Calu3 (cell line): ENCODE results near the gene NHERF2. TPM values are rescaled to one million over a fixed set of nuclear protein-coding genes. Genes with fewer than 3 reads are reported as not detected.
"Not testable (repeated sequence)": the region's sequence is repeated elsewhere in the genome, so short reads cannot be mapped to it uniquely, and the experiment has no call there.

Source experiments
- BruUV-seq: library from RNA; stranded (reverse); fragments of 400-500 nt; replicated peaks from 2 replicates; lab custom pipeline; 2021; lab: Mats Ljungman, UMichigan
- CTCF ChIA-PET: fragments of 300-600 bp; sonication (Branson Sonifier 250); formaldehyde crosslinking; loops from one replicate; lab custom pipeline; 2022; ENCODE audit warnings: antibody characterized with exemption; lab: Charles Lee
- DNase-seq: peaks from one replicate; pipeline ENCODE4 v3.0.0; 2022
- H3K27ac Mint-ChIP-seq: one replicate; pipeline ENCODE4 v1.8.0; 2022; ENCODE audit warnings: mixed read lengths; ENCODE audit not compliant: unreplicated experiment
- H3K27me3 Mint-ChIP-seq: one replicate; pipeline ENCODE4 v1.8.0; 2022; ENCODE audit warnings: mixed read lengths; ENCODE audit not compliant: unreplicated experiment
- H3K36me3 Mint-ChIP-seq: one replicate; pipeline ENCODE4 v1.8.0; 2022; ENCODE audit warnings: mild to moderate bottlenecking, moderate library complexity, mixed read lengths; ENCODE audit not compliant: insufficient read depth, unreplicated experiment
- H3K4me1 Mint-ChIP-seq: one replicate; pipeline ENCODE4 v1.8.0; 2022; ENCODE audit warnings: mild to moderate bottlenecking, low read depth, mixed read lengths; ENCODE audit not compliant: unreplicated experiment
- H3K4me3 Mint-ChIP-seq: one replicate; pipeline ENCODE4 v1.8.0; 2022; ENCODE audit warnings: mild to moderate bottlenecking, low read depth, moderate library complexity, mixed read lengths; ENCODE audit not compliant: unreplicated experiment
- H3K9me3 Mint-ChIP-seq: one replicate; pipeline ENCODE4 v1.8.0; 2022; ENCODE audit warnings: low read depth, mixed read lengths; ENCODE audit not compliant: unreplicated experiment
- CTCF ChIP-seq: fragments of 200-600 bp; IDR thresholded peaks from one replicate; pipeline ENCODE4 v1.8.0; 2022; ENCODE audit warnings: antibody characterized with exemption; ENCODE audit not compliant: unreplicated experiment
- intact Hi-C: fragments of 100-400 bp; cut with micrococcal nuclease; formaldehyde crosslinking; loops from one replicate; pipeline ENCODE4 v1.10.0; 2022; ENCODE audit not compliant: unreplicated experiment
- total RNA-seq: library from RNA; stranded (reverse); gene quantifications from 2 replicates; pipeline ENCODE4 v1.2.3, GENCODE V29; 2022

The NHERF2 gene
- total RNA-seq, 1 experiment from 2014 or later, result 15.7 TPM

DNA sequence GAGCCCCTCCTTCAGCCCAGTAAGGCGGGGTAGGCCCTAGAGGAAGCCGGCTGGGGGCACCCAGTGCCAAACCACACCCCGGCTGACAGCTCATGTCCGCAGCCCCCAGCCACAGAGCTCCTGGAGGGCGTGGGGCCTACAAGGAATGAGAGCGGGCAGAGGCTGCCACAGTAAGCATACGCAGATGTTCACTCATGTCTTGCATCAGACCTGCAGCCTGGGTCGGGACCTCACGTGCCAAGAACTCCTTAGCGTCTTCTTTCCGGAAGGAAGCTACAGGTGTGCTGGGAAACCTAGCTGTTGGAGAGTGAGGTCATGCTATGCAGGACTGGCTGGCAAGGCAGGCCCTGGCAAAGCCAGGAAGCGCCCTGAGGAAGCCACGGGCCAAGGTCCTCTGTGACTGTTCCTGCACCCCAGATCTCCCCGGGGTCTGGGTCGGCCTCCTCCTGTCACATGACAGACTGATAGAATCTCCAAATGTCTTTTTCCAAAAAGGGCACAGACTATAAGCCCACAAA is 18.6 kb upstream of the NHERF2 start:
- H3K27me3 Mint-ChIP-seq, result no peaks in the 10 kb centered on the region
- TF ChIP-seq CTCF, result no peak
- H3K27ac Mint-ChIP-seq, result peak overlapping the region; percentile 40
- intact Hi-C loops, result no loop called here
- no peaks in the 10 kb centered on the region for H3K9me3 Mint-ChIP-seq
- BruUV-seq, result TSS peak; percentile 78
- CTCF ChIA-PET, result interaction anchor here (0.7 to 1.6 kb wide), 6 partner anchors 13 to 140 kb away, joined by 3 to 6 read pairs (median 4); partner anchors contain the start of genes RAB26 and RPS2
- peak overlapping the region; percentile 89 for H3K4me3 Mint-ChIP-seq
- peak; percentile 66 for DNase-seq
- H3K36me3 Mint-ChIP-seq, result peaks cover 44% of the 10 kb centered on the region
- peaks cover 38% of the 10 kb centered on the region for H3K4me1 Mint-ChIP-seq

GRCh38 chr16:2008631-2009163 is 18.0 kb upstream of the NHERF2 start:
- Mint-ChIP-seq H3K27me3 (no peaks in the 10 kb centered on the region), H3K4me1 (peaks cover 38% of the 10 kb centered on the region), H3K36me3 (peaks cover 44% of the 10 kb centered on the region), H3K9me3 (no peaks in the 10 kb centered on the region), H3K27ac (peak overlapping the region; percentile 40), H3K4me3 (peak overlapping the region; percentile 89)
- CTCF ChIA-PET, result interaction anchor here (0.7 to 1.6 kb wide), 6 partner anchors 12 to 139 kb away, joined by 3 to 6 read pairs (median 4); partner anchors contain the start of genes RAB26 and RPS2
- no TSS peak for BruUV-seq
- intact Hi-C loops, result no loop called here
- no peak for DNase-seq
- TF ChIP-seq CTCF, result no peak

DNA sequence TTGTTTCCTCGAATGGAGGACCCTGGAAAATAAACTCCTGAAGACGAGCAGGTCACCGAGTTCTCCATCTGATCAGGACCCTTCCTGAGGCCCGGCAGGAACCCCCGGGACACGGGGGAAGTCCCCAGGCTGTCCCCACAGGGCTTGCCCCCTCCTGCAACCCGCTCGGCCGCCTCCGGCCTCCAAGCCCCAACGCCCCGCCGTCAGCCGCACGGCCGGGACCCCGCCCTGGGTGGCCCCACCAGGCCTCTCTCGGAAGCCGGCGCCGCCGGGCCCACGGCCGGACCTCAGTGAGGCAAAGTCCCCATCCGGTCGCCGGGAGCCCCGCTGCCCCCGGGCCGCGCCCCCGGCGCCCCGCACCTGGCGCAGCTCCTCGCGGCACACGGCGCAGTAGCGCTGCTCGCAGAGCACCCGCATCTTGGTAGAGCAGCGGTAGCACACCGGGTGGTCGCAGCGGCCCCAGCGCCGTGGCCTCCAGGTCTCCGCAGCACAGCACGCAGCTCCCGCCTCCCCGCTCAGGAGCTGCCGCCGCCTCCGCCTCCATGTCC is 17.5 kb upstream of the NHERF2 start:
- intact Hi-C loops, result no loop called here
- no peaks in the 10 kb centered on the region for H3K27me3 Mint-ChIP-seq
- H3K36me3 Mint-ChIP-seq, result peaks cover 44% of the 10 kb centered on the region
- no peaks in the 10 kb centered on the region for H3K9me3 Mint-ChIP-seq
- peak overlapping the region; percentile 40 for H3K27ac Mint-ChIP-seq
- H3K4me3 Mint-ChIP-seq, result peak overlapping the region; percentile 89
- BruUV-seq, result no TSS peak
- H3K4me1 Mint-ChIP-seq, result peaks cover 38% of the 10 kb centered on the region
- no peak for TF ChIP-seq CTCF
- peak; percentile 37 for DNase-seq
- CTCF ChIA-PET, result interaction anchor here (1.2 to 1.6 kb wide), 3 partner anchors 13 to 139 kb away, joined by 3 to 4 read pairs (median 4); partner anchors contain the start of genes RAB26 and RPS2

GRCh38 chr16:2009791-2010510 is 16.8 kb upstream of the NHERF2 start, which contains the start of gene ZNF598:
Gene ZNF598 (minus strand): TSS chr16:2009821.
- peak; percentile 93 for DNase-seq
- intact Hi-C loops, result no loop called here
- Mint-ChIP-seq H3K9me3 (no peaks in the 10 kb centered on the region), H3K27ac (peak within 1 kb of the TSS; percentile 93), H3K4me1 (peaks cover 35% of the 10 kb centered on the region), H3K36me3 (peaks cover 41% of the 10 kb centered on the region), H3K27me3 (no peaks in the 10 kb centered on the region), H3K4me3 (peak within 1 kb of the TSS; percentile 89)
- CTCF ChIA-PET, result no interaction called here
- TSS peak; percentile 97 for BruUV-seq
- no peak for TF ChIP-seq CTCF

DNA sequence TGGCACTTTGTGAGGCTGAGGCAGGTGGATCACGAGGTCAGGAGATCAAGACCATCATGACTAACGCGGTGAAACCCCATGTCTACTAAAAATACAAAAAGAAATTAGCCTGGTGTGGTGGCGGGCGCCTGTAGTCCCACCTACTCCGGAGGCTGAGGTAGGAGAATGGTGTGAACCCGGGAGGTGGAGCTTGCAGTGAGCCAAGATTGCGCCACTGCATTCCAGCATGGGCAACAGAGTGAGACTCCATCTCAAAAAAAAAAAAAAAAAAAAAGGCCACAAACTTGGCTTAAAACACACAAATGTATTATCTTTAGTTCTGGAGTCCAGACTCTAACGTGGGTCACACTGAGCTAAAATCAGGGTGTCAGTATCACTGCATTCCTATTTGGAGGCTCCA is 15.0 kb upstream of the NHERF2 start:
- intact Hi-C loops, H3K27ac Mint-ChIP-seq, BruUV-seq, H3K27me3 Mint-ChIP-seq, H3K9me3 Mint-ChIP-seq, H3K4me3 Mint-ChIP-seq, DNase-seq: not testable (repeated sequence)
- peaks cover 20% of the 10 kb centered on the region for H3K4me1 Mint-ChIP-seq
- H3K36me3 Mint-ChIP-seq, result peaks cover 33% of the 10 kb centered on the region
- CTCF ChIA-PET, result interaction anchor here (0.6 kb wide), 1 partner anchor 192 kb away, joined by 5 read pairs; no protein-coding TSS in a partner anchor
